ENCODE results near the gene MERTK.
A peak's percentile ranks its signal among the peaks of the same experiment; 100 is the strongest.
"Not testable (repeated sequence)": the region's sequence is repeated elsewhere in the genome, so short reads cannot be mapped to it uniquely, and the experiment has no call there.

Gene MERTK
- total RNA-seq: 0 to 0.35 (median 0) reads per million in 3 donors

DNA sequence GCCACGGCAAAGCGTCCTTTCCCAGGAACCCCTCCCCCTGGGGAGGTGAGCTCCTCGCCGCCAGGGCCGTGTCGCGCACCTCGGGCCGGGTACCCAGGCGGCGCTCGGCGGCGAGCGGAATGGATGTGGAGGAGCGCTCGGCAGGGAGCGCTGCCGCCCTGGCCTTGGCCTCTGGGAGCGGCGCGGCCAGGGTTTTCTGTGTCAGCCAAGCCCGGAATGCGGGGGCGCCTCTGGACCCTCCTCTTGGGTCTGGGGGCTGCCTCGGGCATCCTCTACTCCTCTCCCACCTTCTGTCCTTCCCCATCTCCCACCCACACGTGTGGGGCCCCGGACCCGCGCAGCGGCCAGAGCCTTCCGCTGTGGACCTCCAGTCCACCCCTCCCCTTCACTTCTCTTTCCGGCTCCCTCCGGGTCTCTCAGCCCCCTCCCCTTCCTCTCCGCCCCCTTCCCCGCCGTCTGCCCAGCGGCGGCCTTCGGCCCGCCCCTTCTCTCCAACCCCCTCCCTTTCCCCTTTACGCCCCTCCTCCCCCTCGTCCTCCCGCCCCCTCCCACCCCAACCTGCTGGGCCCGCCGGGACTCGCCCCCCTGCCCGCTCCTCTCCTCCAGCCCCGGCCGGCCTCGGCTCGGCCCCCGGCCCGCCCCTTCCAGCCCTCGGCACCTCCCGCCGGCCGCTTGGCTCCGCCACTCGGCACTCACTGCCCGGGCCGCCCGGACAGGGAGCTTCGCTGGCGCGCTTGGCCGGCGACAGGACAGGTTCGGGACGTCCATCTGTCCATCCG, at the start of gene MERTK:
Gene MERTK, plus strand, starts transcription at position 684 of the 779 bp plus-strand sequence. CDS start 129 bp downstream, outside the sequence.
- H3K27ac ChIP-seq (ENCODE audit: insufficient read depth, low read length, poor library complexity, severe bottlenecking): no peak within 1 kb of the TSS
- DNase-seq: peak in 2 of 3 donors; percentile 3 to 16

DNA sequence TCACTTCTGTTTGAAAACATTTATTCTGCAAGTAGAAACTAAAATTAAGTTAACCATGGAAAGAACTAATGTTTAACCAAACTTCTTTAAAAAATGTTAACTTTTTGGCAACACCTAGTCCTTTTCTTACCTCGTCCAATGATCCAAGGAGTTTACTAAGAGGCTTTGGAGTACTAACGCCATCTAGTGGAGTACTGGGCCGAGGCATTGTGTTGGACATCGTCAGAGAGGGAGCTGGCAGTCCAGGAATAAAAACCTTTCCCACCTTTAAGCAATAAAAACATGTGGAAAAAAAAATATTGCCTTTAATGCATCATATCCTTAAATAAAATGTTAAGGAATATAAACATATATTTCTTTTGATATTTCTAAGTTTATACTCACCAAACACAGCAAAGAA, 47.8 kb upstream of the MERTK start:
- H3K27me3 ChIP-seq (replicated peaks; ENCODE audit: control insufficient read depth, insufficient read depth, low read length, poor library complexity, severe bottlenecking); H3K4me1 ChIP-seq (ENCODE audit: control insufficient read depth, insufficient read depth, low read length, poor library complexity, severe bottlenecking); H3K27ac ChIP-seq (ENCODE audit: insufficient read depth, low read length, poor library complexity, severe bottlenecking); H3K36me3 ChIP-seq (ENCODE audit: control insufficient read depth, insufficient read depth, low read length); DNase-seq; H3K4me3 ChIP-seq (ENCODE audit: insufficient read depth, low read depth, low read length, poor library complexity, severe bottlenecking); H3K9me3 ChIP-seq (ENCODE audit: control insufficient read depth, low read length): not testable (repeated sequence)

More for the DNA sequence above, at the start of gene MERTK:
- H3K9me3 ChIP-seq (ENCODE audit: control insufficient read depth, low read length): no peaks in the 10 kb centered on the region
- peak within 1 kb of the TSS; percentile 82 for H3K4me3 ChIP-seq (ENCODE audit: insufficient read depth, low read depth, low read length, poor library complexity, severe bottlenecking)
- peaks cover 5% of the 10 kb centered on the region for H3K27me3 ChIP-seq (replicated peaks; ENCODE audit: control insufficient read depth, insufficient read depth, low read length, poor library complexity, severe bottlenecking)
- peaks cover 10% of the 10 kb centered on the region for H3K4me1 ChIP-seq (ENCODE audit: control insufficient read depth, insufficient read depth, low read length, poor library complexity, severe bottlenecking)
- no peaks in the 10 kb centered on the region for H3K36me3 ChIP-seq (ENCODE audit: control insufficient read depth, insufficient read depth, low read length)

DNA sequence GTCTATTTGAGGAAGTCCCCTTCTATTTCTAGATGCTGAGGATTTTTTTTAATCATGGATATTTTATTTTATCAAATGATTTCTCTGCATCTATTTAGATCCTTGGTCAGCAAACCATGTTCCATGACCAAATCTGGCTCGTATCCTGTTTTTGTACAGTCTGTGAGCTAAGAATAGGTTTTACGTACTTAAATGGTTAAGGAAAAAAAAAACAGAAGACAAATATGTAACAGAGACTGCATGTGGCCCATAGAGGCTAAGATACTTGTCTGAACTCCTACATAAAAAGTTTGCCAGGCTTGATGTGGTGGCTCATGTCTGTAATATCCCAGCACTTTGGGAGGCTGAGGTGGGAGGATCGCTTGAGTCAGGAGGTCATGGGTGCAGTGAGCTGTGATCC, 45.9 kb upstream of the MERTK start:
- DNase-seq; H3K4me1 ChIP-seq (ENCODE audit: control insufficient read depth, insufficient read depth, low read length, poor library complexity, severe bottlenecking); H3K27me3 ChIP-seq (replicated peaks; ENCODE audit: control insufficient read depth, insufficient read depth, low read length, poor library complexity, severe bottlenecking); H3K9me3 ChIP-seq (ENCODE audit: control insufficient read depth, low read length); H3K36me3 ChIP-seq (ENCODE audit: control insufficient read depth, insufficient read depth, low read length); H3K27ac ChIP-seq (ENCODE audit: insufficient read depth, low read length, poor library complexity, severe bottlenecking); H3K4me3 ChIP-seq (ENCODE audit: insufficient read depth, low read depth, low read length, poor library complexity, severe bottlenecking): not testable (repeated sequence)

DNA sequence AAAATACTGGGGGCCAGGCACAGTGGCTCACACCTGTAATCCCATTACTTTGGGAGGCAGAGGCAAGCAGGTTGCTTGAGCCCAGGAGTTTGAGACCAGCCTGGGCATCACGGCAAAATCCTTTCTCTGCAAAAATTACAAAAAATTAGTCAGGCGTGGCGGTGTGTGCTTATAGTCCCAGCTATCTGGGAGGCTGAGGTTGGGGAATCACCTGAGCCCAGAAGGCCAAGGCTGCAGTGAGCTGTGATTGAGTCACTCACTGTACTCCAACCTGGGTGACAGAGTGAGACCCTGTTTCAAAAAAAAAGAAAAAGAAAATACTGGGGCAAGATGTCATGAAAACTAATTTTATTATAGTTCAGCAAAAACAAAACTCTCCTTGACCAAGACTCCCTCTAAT, 38.4 kb upstream of the MERTK start:
- not testable (repeated sequence) for H3K4me1 ChIP-seq (ENCODE audit: control insufficient read depth, insufficient read depth, low read length, poor library complexity, severe bottlenecking); H3K27me3 ChIP-seq (replicated peaks; ENCODE audit: control insufficient read depth, insufficient read depth, low read length, poor library complexity, severe bottlenecking); H3K4me3 ChIP-seq (ENCODE audit: insufficient read depth, low read depth, low read length, poor library complexity, severe bottlenecking); H3K9me3 ChIP-seq (ENCODE audit: control insufficient read depth, low read length); H3K36me3 ChIP-seq (ENCODE audit: control insufficient read depth, insufficient read depth, low read length); DNase-seq; H3K27ac ChIP-seq (ENCODE audit: insufficient read depth, low read length, poor library complexity, severe bottlenecking)

DNA sequence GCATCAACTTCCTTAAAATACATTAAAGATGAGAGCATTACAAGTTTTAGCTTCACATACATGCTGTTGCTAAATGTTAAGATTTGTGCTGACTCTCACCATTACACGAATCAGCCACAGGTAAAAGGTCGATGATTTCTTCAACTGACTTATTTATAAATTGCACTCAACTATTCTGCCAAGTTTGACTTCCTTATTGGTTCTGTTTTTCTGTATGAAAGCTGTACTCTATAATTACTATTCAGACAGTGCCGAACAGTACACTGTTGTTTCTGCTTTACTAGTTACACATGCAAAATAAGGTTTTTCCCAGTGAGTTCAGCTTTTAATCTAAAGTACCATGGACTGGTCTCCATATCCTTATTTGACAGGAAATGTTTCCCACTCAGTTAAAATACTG, 33.3 kb upstream of the MERTK start:
- H3K36me3 ChIP-seq (ENCODE audit: control insufficient read depth, insufficient read depth, low read length); H3K4me1 ChIP-seq (ENCODE audit: control insufficient read depth, insufficient read depth, low read length, poor library complexity, severe bottlenecking); H3K27me3 ChIP-seq (replicated peaks; ENCODE audit: control insufficient read depth, insufficient read depth, low read length, poor library complexity, severe bottlenecking): not testable (repeated sequence)

DNA sequence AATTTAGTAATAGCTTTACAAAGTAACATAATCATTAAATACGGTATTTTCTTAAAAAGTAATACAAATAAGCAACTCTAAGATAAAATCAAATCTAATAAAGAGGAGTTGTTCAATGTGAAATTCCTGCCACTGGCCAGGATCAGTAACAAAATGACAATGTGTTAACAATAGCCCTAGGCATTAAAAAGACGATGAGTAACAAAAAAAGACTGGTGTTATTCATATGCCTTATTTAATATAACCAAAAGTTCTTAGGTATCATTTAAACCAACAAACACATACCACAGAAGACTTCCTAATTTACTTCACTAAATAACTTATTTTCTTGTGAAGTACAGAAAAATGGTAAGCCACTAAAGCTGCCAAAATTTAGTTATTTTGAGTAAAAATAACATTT, 25.6 kb upstream of the MERTK start:
- H3K36me3 ChIP-seq (ENCODE audit: control insufficient read depth, insufficient read depth, low read length); H3K9me3 ChIP-seq (ENCODE audit: control insufficient read depth, low read length); H3K4me1 ChIP-seq (ENCODE audit: control insufficient read depth, insufficient read depth, low read length, poor library complexity, severe bottlenecking); DNase-seq; H3K4me3 ChIP-seq (ENCODE audit: insufficient read depth, low read depth, low read length, poor library complexity, severe bottlenecking); H3K27ac ChIP-seq (ENCODE audit: insufficient read depth, low read length, poor library complexity, severe bottlenecking); H3K27me3 ChIP-seq (replicated peaks; ENCODE audit: control insufficient read depth, insufficient read depth, low read length, poor library complexity, severe bottlenecking): not testable (repeated sequence)

More for the DNA sequence above, 33.3 kb upstream of the MERTK start:
- not testable (repeated sequence) for DNase-seq; H3K27ac ChIP-seq (ENCODE audit: insufficient read depth, low read length, poor library complexity, severe bottlenecking); H3K4me3 ChIP-seq (ENCODE audit: insufficient read depth, low read depth, low read length, poor library complexity, severe bottlenecking); H3K9me3 ChIP-seq (ENCODE audit: control insufficient read depth, low read length)

DNA sequence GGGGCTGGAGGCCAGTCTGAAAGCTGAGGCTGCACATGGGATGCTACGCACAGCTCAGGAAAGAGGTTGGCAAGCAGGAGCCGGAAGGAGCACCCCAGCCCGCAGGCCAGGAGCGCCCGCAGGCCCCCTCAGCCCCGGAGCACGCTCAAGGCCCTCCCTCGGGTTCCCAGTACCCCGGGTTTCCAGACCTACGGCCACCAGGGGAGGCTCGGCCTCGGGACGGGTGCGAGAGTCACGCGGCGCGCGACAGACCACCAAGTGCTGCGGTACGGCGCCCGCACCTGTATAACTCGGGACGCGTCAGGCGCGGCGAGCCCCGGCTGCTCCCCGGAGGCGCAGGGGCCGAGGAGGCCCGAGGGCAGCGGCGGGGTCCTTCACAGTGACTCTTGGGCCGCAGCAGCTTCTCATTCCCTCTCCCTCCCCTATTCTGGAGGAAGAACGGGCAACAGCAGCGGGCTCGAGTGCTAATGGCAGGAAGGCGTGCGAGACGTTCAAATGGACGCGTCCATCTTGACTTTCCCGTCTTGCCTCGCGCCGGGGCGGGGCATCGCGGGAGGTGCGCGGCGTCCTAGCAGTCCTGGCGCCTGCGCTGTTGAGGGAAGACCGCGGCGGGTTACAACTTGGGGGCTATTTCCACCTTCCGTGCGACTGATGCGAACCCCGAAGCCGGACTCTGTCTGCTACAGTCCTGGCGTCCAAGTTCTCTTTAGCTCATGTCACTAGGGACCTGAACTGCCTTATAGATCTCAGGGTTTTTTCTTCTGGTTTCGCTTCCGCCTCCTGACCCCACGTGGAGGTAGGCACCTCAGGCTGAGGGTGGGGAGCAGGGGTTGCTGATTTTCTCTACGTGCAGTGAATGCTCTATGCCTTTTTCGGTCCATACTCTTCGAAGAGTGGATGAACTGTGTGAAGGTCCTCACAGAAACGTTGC, 14.5 kb upstream of the MERTK start, which contains the start of gene ANAPC1:
Gene ANAPC1, minus strand, starts transcription at position 533 of the 931 bp plus-strand sequence. CDS start 3,368 bp downstream, outside the sequence.
- DNase-seq: peak; percentile 63 to 76 (median 72)

DNA sequence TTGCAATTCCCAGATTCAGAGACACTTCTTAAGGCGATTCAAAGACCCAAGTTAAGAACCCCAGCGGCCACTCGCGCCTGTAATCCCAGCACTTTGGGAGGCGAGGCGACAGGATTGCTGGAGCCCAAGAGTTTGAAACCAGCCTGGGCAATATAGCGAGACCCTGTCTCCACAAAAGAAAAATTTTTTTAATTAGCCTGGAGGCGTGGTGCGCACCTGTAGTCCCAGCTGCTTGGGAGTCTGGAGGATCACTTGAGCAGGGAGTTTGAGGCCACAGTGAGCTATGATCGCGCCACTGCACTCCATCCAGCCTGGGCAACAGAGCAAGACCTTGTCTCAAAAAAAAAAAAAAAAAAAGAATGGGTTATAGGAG, 13.8 kb upstream of the MERTK start:
- Histone ChIP-seq H3K4me1 (ENCODE audit: control insufficient read depth, insufficient read depth, low read length, poor library complexity, severe bottlenecking) (peaks cover 2% of the 10 kb centered on the region), H3K27me3 (replicated peaks; ENCODE audit: control insufficient read depth, insufficient read depth, low read length, poor library complexity, severe bottlenecking) (no peaks in the 10 kb centered on the region), H3K36me3 (ENCODE audit: control insufficient read depth, insufficient read depth, low read length) (no peaks in the 10 kb centered on the region), H3K4me3 (ENCODE audit: insufficient read depth, low read depth, low read length, poor library complexity, severe bottlenecking) (peak overlapping the region; percentile 98), H3K27ac (ENCODE audit: insufficient read depth, low read length, poor library complexity, severe bottlenecking) (peak overlapping the region; percentile 83), H3K9me3 (ENCODE audit: control insufficient read depth, low read length) (no peaks in the 10 kb centered on the region)
- DNase-seq: no peak

More for the DNA sequence above, 14.5 kb upstream of the MERTK start, which contains the start of gene ANAPC1:
- Histone ChIP-seq H3K4me1 (ENCODE audit: control insufficient read depth, insufficient read depth, low read length, poor library complexity, severe bottlenecking) (peaks cover 2% of the 10 kb centered on the region), H3K4me3 (ENCODE audit: insufficient read depth, low read depth, low read length, poor library complexity, severe bottlenecking) (peak within 1 kb of the TSS; percentile 98), H3K36me3 (ENCODE audit: control insufficient read depth, insufficient read depth, low read length) (no peaks in the 10 kb centered on the region), H3K27me3 (replicated peaks; ENCODE audit: control insufficient read depth, insufficient read depth, low read length, poor library complexity, severe bottlenecking) (no peaks in the 10 kb centered on the region), H3K27ac (ENCODE audit: insufficient read depth, low read length, poor library complexity, severe bottlenecking) (peak within 1 kb of the TSS; percentile 83), H3K9me3 (ENCODE audit: control insufficient read depth, low read length) (no peaks in the 10 kb centered on the region)

DNA sequence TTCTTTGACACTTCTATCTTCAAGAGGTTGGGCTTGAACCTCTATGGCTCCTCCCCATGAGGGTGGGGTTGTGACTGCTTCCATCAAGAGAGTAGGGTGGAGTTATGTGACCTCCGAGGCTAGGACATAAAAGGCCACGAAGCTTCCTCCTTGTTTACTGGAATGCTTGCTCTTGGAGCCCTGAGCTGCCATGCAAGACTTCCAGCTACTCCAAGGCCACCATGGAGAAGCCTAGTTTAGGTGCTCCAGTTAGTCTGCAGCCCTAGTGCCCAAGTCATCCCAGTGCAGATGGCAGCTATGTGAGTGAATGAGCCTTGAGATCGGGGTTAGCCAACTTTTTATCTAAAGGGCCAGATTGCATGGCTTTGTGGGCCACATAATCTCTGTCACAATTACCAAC, 2.4 kb upstream of the MERTK start:
- Histone ChIP-seq H3K36me3 (ENCODE audit: control insufficient read depth, insufficient read depth, low read length) (no peaks in the 10 kb centered on the region), H3K27me3 (replicated peaks; ENCODE audit: control insufficient read depth, insufficient read depth, low read length, poor library complexity, severe bottlenecking) (peaks cover 5% of the 10 kb centered on the region)

DNA sequence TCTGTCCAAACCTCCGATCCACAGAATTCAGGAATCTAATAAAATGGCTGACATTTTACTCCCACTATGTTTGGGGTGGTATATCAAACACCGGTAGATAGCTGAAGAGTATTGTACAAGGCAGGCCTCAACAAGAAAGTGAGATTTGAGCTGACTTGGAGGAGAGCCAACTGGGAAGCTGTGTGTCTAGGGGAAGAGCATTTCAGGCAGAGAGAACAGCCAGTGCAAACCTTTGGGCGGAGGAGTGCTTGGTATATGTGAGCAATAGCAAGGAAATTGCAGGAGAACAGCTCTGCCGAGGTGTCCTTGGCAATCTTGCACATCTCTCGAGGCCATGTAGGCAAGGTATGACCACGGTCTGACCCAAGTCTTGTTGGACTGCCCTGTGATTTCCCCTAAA, 1.8 kb upstream of the MERTK start:
- no peak overlapping the region for H3K27ac ChIP-seq (ENCODE audit: insufficient read depth, low read length, poor library complexity, severe bottlenecking)
- DNase-seq: no peak
- no peaks in the 10 kb centered on the region for H3K9me3 ChIP-seq (ENCODE audit: control insufficient read depth, low read length)
- H3K36me3 ChIP-seq (ENCODE audit: control insufficient read depth, insufficient read depth, low read length): no peaks in the 10 kb centered on the region
- peaks cover 10% of the 10 kb centered on the region for H3K4me1 ChIP-seq (ENCODE audit: control insufficient read depth, insufficient read depth, low read length, poor library complexity, severe bottlenecking)
- peaks cover 5% of the 10 kb centered on the region for H3K27me3 ChIP-seq (replicated peaks; ENCODE audit: control insufficient read depth, insufficient read depth, low read length, poor library complexity, severe bottlenecking)
- no peak overlapping the region for H3K4me3 ChIP-seq (ENCODE audit: insufficient read depth, low read depth, low read length, poor library complexity, severe bottlenecking)

More for the DNA sequence above, 2.4 kb upstream of the MERTK start:
- DNase-seq: no peak
- Histone ChIP-seq H3K9me3 (ENCODE audit: control insufficient read depth, low read length) (no peaks in the 10 kb centered on the region), H3K27ac (ENCODE audit: insufficient read depth, low read length, poor library complexity, severe bottlenecking) (no peak overlapping the region), H3K4me1 (ENCODE audit: control insufficient read depth, insufficient read depth, low read length, poor library complexity, severe bottlenecking) (peaks cover 10% of the 10 kb centered on the region), H3K4me3 (ENCODE audit: insufficient read depth, low read depth, low read length, poor library complexity, severe bottlenecking) (no peak overlapping the region)
